ENCODE measurements around the gene GMDS. TPM values are rescaled to one million over a fixed set of nuclear protein-coding genes. Genes with fewer than 3 reads are reported as not detected.

GMDS gene
- total RNA-seq, 5 donors from 2014 or later (not counting 1 experiment from before 2014, with no cell fraction given) = 12.9 to 21.5 (median 14.6) TPM

- H3K9me3 Mint-ChIP-seq = no peaks in the 10 kb centered on the region
- ATAC-seq (replicated peaks in 1 of 4) = no peak
- Histone ChIP-seq H3K4me3 (ENCODE audit: control insufficient read depth in 1 of 2, extremely low read depth in 1 of 2, low read length in 1 of 2) (no peak overlapping the region), H3K27ac (ENCODE audit: low read length) (no peak overlapping the region), H3K36me3 (ENCODE audit: control insufficient read depth in 2 of 2, extremely low read depth in 1 of 2, insufficient read depth in 1 of 2, low read length in 1 of 2) (no peaks in the 10 kb centered on the region), H3K4me1 (ENCODE audit: control insufficient read depth in 1 of 2, extremely low read depth in 1 of 2, insufficient read depth in 2 of 2, low read length in 2 of 2) (peaks cover 22 to 58% of the 10 kb centered on the region in 2 experiments), H3K27me3 (replicated peaks in 1 of 2; ENCODE audit: control insufficient read depth in 2 of 2, extremely low read depth in 1 of 2, insufficient read depth in 2 of 2, low read length in 1 of 2) (peaks cover 14 to 68% of the 10 kb centered on the region in 2 experiments), H3K9me3 (no peaks in the 10 kb centered on the region)
- peaks cover 50 to 62% of the 10 kb centered on the region in 2 donors for H3K27me3 Mint-ChIP-seq
- POLR2A ChIA-PET = no interaction called here
- DNase-seq = no peak
- H3K27ac Mint-ChIP-seq = no peak overlapping the region
- WGBS (ENCODE audit: insufficient coverage) = 6% methylated on average over 38 of the region's 38 CpGs
- H3K36me3 Mint-ChIP-seq = no peaks in the 10 kb centered on the region
- CTCF ChIA-PET = interaction anchor here in 1 of 2 donors (1.4 kb wide), 1 partner anchor 15 kb away, joined by 8 read pairs; no protein-coding TSS in a partner anchor
- H3K4me3 Mint-ChIP-seq = no peak overlapping the region
- peaks cover 42 to 53% (median 44%) of the 10 kb centered on the region in 3 donors for H3K4me1 Mint-ChIP-seq
Measured at GRCh38 chr6:1611322-1611571, 634.2 kb downstream of the GMDS start.

DNA sequence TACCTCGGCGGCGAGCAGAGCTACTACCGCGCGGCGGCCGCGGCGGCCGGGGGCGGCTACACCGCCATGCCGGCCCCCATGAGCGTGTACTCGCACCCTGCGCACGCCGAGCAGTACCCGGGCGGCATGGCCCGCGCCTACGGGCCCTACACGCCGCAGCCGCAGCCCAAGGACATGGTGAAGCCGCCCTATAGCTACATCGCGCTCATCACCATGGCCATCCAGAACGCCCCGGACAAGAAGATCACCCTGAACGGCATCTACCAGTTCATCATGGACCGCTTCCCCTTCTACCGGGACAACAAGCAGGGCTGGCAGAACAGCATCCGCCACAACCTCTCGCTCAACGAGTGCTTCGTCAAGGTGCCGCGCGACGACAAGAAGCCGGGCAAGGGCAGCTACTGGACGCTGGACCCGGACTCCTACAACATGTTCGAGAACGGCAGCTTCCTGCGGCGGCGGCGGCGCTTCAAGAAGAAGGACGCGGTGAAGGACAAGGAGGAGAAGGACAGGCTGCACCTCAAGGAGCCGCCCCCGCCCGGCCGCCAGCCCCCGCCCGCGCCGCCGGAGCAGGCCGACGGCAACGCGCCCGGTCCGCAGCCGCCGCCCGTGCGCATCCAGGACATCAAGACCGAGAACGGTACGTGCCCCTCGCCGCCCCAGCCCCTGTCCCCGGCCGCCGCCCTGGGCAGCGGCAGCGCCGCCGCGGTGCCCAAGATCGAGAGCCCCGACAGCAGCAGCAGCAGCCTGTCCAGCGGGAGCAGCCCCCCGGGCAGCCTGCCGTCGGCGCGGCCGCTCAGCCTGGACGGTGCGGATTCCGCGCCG, 634.7 kb downstream of the GMDS start:
- Histone ChIP-seq H3K27me3 (replicated peaks in 1 of 2; ENCODE audit: control insufficient read depth in 2 of 2, extremely low read depth in 1 of 2, insufficient read depth in 2 of 2, low read length in 1 of 2) (peaks cover 11 to 70% of the 10 kb centered on the region in 2 experiments), H3K27ac (ENCODE audit: low read length) (no peak overlapping the region), H3K36me3 (ENCODE audit: control insufficient read depth in 2 of 2, extremely low read depth in 1 of 2, insufficient read depth in 1 of 2, low read length in 1 of 2) (no peaks in the 10 kb centered on the region), H3K4me1 (ENCODE audit: control insufficient read depth in 1 of 2, extremely low read depth in 1 of 2, insufficient read depth in 2 of 2, low read length in 2 of 2) (peaks cover 22 to 62% of the 10 kb centered on the region in 2 experiments), H3K4me3 (ENCODE audit: control insufficient read depth in 1 of 2, extremely low read depth in 1 of 2, low read length in 1 of 2) (peak overlapping the region; percentile 15 to 53), H3K9me3 (no peaks in the 10 kb centered on the region)
- peak overlapping the region in 1 of 2 donors; percentile 27 for H3K27ac Mint-ChIP-seq
- H3K27me3 Mint-ChIP-seq = peaks cover 53 to 62% of the 10 kb centered on the region in 2 donors
- H3K9me3 Mint-ChIP-seq = no peaks in the 10 kb centered on the region
- H3K36me3 Mint-ChIP-seq = no peaks in the 10 kb centered on the region
- peak overlapping the region; percentile 66 to 82 (median 76) for H3K4me3 Mint-ChIP-seq
- CTCF ChIA-PET = no interaction called here
- H3K4me1 Mint-ChIP-seq = peaks cover 47 to 58% (median 50%) of the 10 kb centered on the region in 3 donors
- WGBS (ENCODE audit: insufficient coverage) = 6% methylated on average over 101 of the region's 101 CpGs
- POLR2A ChIA-PET = no interaction called here
- ATAC-seq (replicated peaks in 1 of 4) = peak in 3 of 4 experiments; percentile 21 to 30 (median 25)
- DNase-seq = peak in 7 of 35 experiments; percentile 12 to 31 (median 22)

GRCh38 chr6:1609648-1610496, 635.5 kb downstream of the GMDS start, which contains the start of gene FOXC1:
TSS of gene FOXC1 (plus strand) at chr6:1609915. CDS start at chr6:1610446, 531 bp downstream.
- no peaks in the 10 kb centered on the region for H3K9me3 ChIP-seq
- no peak within 1 kb of the TSS for H3K27ac ChIP-seq (ENCODE audit: low read length)
- ATAC-seq (replicated peaks in 1 of 4) (peak in 2 of 4 experiments; percentile 7 to 34), DNase-seq (peak in 2 of 35 experiments; percentile 17 to 34)
- H3K27ac Mint-ChIP-seq = peak within 1 kb of the TSS in 1 of 2 donors; percentile 65
- 1% methylated on average over 109 of the region's 115 CpGs for WGBS (ENCODE audit: insufficient coverage)
- ChIA-PET POLR2A (no interaction called here), CTCF (no interaction called here)
- peak within 1 kb of the TSS; percentile 15 to 65 for H3K4me3 ChIP-seq (ENCODE audit: control insufficient read depth in 1 of 2, extremely low read depth in 1 of 2, low read length in 1 of 2)
- peaks cover 9 to 73% of the 10 kb centered on the region in 2 experiments for H3K27me3 ChIP-seq (replicated peaks in 1 of 2; ENCODE audit: control insufficient read depth in 2 of 2, extremely low read depth in 1 of 2, insufficient read depth in 2 of 2, low read length in 1 of 2)
- H3K27me3 Mint-ChIP-seq = peaks cover 55 to 62% of the 10 kb centered on the region in 2 donors
- H3K36me3 Mint-ChIP-seq = no peaks in the 10 kb centered on the region
- H3K4me1 ChIP-seq (ENCODE audit: control insufficient read depth in 1 of 2, extremely low read depth in 1 of 2, insufficient read depth in 2 of 2, low read length in 2 of 2) = peaks cover 22 to 66% of the 10 kb centered on the region in 2 experiments
- H3K4me3 Mint-ChIP-seq = peak within 1 kb of the TSS; percentile 66 to 82 (median 76)
- no peaks in the 10 kb centered on the region for H3K36me3 ChIP-seq (ENCODE audit: control insufficient read depth in 2 of 2, extremely low read depth in 1 of 2, insufficient read depth in 1 of 2, low read length in 1 of 2)
- H3K9me3 Mint-ChIP-seq = no peaks in the 10 kb centered on the region
- H3K4me1 Mint-ChIP-seq = peaks cover 52 to 60% (median 54%) of the 10 kb centered on the region in 3 donors

GRCh38 chr6:1609041-1609647, 636.3 kb downstream of the GMDS start:
- Histone ChIP-seq H3K4me3 (ENCODE audit: control insufficient read depth in 1 of 2, extremely low read depth in 1 of 2, low read length in 1 of 2) (peak overlapping the region in 1 of 2 donors; percentile 25), H3K27me3 (replicated peaks in 1 of 2; ENCODE audit: control insufficient read depth in 2 of 2, extremely low read depth in 1 of 2, insufficient read depth in 2 of 2, low read length in 1 of 2) (peaks cover 9 to 76% of the 10 kb centered on the region in 2 experiments), H3K36me3 (ENCODE audit: control insufficient read depth in 2 of 2, extremely low read depth in 1 of 2, insufficient read depth in 1 of 2, low read length in 1 of 2) (no peaks in the 10 kb centered on the region), H3K9me3 (no peaks in the 10 kb centered on the region), H3K27ac (ENCODE audit: low read length) (no peak overlapping the region), H3K4me1 (ENCODE audit: control insufficient read depth in 1 of 2, extremely low read depth in 1 of 2, insufficient read depth in 2 of 2, low read length in 2 of 2) (peaks cover 21 to 69% of the 10 kb centered on the region in 2 experiments)
- Mint-ChIP-seq H3K36me3 (no peaks in the 10 kb centered on the region), H3K4me1 (peaks cover 52 to 60% (median 54%) of the 10 kb centered on the region in 3 donors), H3K27me3 (peaks cover 55 to 62% of the 10 kb centered on the region in 2 donors), H3K4me3 (peak overlapping the region; percentile 50 to 70 (median 65)), H3K9me3 (no peaks in the 10 kb centered on the region), H3K27ac (no peak overlapping the region)
- ATAC-seq (replicated peaks in 1 of 4) (peak in 1 of 4 experiments; percentile 8), DNase-seq (peak in 1 of 35 experiments; percentile 17)
- POLR2A ChIA-PET = no interaction called here
- WGBS (ENCODE audit: insufficient coverage) = 3% methylated on average over 49 of the region's 58 CpGs
- CTCF ChIA-PET = no interaction called here

GRCh38 chr6:1608222-1609040, 637.0 kb downstream of the GMDS start:
- no peak for ATAC-seq (replicated peaks in 1 of 4)
- ChIA-PET POLR2A (no interaction called here), CTCF (interaction anchor here in 1 of 2 donors (1.1 kb wide), 1 partner anchor 12 kb away, joined by 4 read pairs; no protein-coding TSS in a partner anchor)
- Mint-ChIP-seq H3K9me3 (no peaks in the 10 kb centered on the region), H3K4me1 (peaks cover 51 to 56% (median 51%) of the 10 kb centered on the region in 3 donors), H3K27ac (peak overlapping the region in 1 of 2 donors; percentile 74), H3K27me3 (peaks cover 56 to 65% of the 10 kb centered on the region in 2 donors), H3K36me3 (no peaks in the 10 kb centered on the region), H3K4me3 (peak overlapping the region; percentile 34 to 70 (median 61))
- H3K9me3 ChIP-seq = no peaks in the 10 kb centered on the region
- peaks cover 6 to 76% of the 10 kb centered on the region in 2 experiments for H3K27me3 ChIP-seq (replicated peaks in 1 of 2; ENCODE audit: control insufficient read depth in 2 of 2, extremely low read depth in 1 of 2, insufficient read depth in 2 of 2, low read length in 1 of 2)
- DNase-seq = no peak
- H3K4me3 ChIP-seq (ENCODE audit: control insufficient read depth in 1 of 2, extremely low read depth in 1 of 2, low read length in 1 of 2) = peak overlapping the region in 1 of 2 donors; percentile 25
- WGBS (ENCODE audit: insufficient coverage) = 12% methylated on average over 51 of the region's 59 CpGs
- peaks cover 18 to 64% of the 10 kb centered on the region in 2 experiments for H3K4me1 ChIP-seq (ENCODE audit: control insufficient read depth in 1 of 2, extremely low read depth in 1 of 2, insufficient read depth in 2 of 2, low read length in 2 of 2)
- H3K27ac ChIP-seq (ENCODE audit: low read length) = no peak overlapping the region
- no peaks in the 10 kb centered on the region for H3K36me3 ChIP-seq (ENCODE audit: control insufficient read depth in 2 of 2, extremely low read depth in 1 of 2, insufficient read depth in 1 of 2, low read length in 1 of 2)

Measured in T-cell (primary cell).